ENCODE results near the gene NID2. TPM values are rescaled to one million over a fixed set of nuclear protein-coding genes. Genes with fewer than 3 reads are reported as not detected.
A peak's percentile ranks its signal among the peaks of the same experiment; 100 is the strongest.

NID2 gene, protein sequence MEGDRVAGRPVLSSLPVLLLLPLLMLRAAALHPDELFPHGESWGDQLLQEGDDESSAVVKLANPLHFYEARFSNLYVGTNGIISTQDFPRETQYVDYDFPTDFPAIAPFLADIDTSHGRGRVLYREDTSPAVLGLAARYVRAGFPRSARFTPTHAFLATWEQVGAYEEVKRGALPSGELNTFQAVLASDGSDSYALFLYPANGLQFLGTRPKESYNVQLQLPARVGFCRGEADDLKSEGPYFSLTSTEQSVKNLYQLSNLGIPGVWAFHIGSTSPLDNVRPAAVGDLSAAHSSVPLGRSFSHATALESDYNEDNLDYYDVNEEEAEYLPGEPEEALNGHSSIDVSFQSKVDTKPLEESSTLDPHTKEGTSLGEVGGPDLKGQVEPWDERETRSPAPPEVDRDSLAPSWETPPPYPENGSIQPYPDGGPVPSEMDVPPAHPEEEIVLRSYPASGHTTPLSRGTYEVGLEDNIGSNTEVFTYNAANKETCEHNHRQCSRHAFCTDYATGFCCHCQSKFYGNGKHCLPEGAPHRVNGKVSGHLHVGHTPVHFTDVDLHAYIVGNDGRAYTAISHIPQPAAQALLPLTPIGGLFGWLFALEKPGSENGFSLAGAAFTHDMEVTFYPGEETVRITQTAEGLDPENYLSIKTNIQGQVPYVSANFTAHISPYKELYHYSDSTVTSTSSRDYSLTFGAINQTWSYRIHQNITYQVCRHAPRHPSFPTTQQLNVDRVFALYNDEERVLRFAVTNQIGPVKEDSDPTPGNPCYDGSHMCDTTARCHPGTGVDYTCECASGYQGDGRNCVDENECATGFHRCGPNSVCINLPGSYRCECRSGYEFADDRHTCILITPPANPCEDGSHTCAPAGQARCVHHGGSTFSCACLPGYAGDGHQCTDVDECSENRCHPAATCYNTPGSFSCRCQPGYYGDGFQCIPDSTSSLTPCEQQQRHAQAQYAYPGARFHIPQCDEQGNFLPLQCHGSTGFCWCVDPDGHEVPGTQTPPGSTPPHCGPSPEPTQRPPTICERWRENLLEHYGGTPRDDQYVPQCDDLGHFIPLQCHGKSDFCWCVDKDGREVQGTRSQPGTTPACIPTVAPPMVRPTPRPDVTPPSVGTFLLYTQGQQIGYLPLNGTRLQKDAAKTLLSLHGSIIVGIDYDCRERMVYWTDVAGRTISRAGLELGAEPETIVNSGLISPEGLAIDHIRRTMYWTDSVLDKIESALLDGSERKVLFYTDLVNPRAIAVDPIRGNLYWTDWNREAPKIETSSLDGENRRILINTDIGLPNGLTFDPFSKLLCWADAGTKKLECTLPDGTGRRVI (N-terminal part only)
- 11.7 TPM for polyA plus RNA-seq (2012; ENCODE audit: insufficient read length, low read depth)

DNA sequence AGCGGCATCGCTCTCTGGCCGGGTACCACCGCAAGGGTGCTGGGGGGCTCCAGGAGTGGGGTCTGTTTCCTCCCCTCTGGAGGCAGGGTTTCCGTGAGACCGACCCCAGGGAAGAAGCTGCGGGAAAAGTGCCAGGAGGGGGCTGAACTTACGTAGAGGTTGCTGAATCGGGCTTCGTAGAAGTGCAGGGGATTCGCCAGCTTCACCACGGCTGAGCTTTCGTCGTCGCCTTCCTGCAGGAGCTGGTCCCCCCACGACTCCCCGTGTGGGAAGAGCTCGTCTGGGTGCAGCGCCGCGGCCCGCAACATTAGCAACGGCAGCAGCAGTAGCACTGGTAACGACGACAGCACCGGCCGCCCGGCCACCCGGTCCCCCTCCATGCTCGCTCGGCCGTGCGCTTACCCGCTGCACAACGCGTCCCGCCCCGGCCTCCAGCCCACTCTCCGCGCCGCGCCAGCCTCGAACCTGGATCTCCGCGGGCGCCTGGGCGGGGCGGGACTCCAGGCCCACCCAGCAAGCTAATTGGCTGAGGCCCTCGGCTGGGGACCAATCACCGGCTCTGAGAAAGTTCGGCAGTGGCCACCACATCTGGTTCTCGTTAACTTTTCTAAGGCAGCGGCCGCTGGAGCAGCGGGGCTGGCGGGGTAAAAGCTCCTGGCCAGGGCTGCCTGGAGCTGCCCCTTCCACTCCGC is at the start of gene NID2:
Gene NID2, minus strand, starts transcription at position 445 of the 692 bp plus-strand sequence. Its CDS starts 65 bp downstream, at position 380.
- TF ChIP-seq POLR2AphosphoS5 (IDR thresholded peaks at IDR 0.05; ENCODE audit: low read depth, low read length) = 0 out of 2 replicates have a peak, but pooled peaks have one; percentile 21
- no peak for TF ChIP-seq FOXP2 (optimal IDR thresholded peaks at IDR 0.05; ENCODE audit: borderline replicate concordance, extremely low read depth, extremely low read length, insufficient read depth)
- peak; percentile 46; the same call in 1 of the 2 replicates for TF ChIP-seq TAF1 (IDR thresholded peaks at IDR 0.05; ENCODE audit: borderline replicate concordance, insufficient read depth, low read length)
- TF ChIP-seq, protein P1, sequence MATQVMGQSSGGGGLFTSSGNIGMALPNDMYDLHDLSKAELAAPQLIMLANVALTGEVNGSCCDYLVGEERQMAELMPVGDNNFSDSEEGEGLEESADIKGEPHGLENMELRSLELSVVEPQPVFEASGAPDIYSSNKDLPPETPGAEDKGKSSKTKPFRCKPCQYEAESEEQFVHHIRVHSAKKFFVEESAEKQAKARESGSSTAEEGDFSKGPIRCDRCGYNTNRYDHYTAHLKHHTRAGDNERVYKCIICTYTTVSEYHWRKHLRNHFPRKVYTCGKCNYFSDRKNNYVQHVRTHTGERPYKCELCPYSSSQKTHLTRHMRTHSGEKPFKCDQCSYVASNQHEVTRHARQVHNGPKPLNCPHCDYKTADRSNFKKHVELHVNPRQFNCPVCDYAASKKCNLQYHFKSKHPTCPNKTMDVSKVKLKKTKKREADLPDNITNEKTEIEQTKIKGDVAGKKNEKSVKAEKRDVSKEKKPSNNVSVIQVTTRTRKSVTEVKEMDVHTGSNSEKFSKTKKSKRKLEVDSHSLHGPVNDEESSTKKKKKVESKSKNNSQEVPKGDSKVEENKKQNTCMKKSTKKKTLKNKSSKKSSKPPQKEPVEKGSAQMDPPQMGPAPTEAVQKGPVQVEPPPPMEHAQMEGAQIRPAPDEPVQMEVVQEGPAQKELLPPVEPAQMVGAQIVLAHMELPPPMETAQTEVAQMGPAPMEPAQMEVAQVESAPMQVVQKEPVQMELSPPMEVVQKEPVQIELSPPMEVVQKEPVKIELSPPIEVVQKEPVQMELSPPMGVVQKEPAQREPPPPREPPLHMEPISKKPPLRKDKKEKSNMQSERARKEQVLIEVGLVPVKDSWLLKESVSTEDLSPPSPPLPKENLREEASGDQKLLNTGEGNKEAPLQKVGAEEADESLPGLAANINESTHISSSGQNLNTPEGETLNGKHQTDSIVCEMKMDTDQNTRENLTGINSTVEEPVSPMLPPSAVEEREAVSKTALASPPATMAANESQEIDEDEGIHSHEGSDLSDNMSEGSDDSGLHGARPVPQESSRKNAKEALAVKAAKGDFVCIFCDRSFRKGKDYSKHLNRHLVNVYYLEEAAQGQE (IDR thresholded peaks at IDR 0.05; ENCODE audit: insufficient read depth in 1 of 2, low read depth in 2 of 2, low read length in 2 of 2) = no peak
- TF ChIP-seq SIN3A (IDR thresholded peaks at IDR 0.05; ENCODE audit: borderline replicate concordance, insufficient read depth, low read length) = no peak

DNA sequence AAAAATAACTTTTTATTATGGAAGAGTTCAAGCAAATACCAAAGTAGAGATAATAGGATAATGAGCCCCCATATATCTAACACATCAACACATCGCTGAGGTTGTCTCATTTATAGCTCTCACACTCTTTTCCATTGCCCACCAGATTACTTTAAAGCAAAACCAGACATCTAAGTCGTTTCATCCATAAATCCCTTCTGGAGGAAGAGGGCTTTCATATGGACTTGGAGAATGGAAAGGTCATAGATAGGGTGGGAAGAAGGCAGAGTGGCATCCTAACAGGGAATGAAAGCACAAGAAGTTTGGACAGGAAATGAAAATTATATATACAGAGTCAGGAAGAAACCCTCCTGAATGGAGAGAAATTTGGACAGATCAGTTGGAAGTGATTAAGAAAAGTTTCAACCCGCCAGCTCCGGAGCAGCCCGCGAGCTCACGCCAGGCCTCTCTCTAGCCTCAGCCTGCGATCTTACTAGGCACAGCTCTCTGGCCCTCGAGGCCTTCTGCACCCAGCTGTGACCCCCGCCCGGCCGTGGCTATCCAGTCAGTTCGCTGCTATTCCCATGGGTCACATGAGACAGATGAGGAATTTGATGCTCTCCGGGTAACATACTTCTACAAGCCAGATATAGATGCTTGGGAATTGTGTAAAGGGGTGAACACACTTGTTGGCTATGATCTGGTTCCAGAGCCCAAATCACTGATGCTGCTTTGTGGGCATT is 48.4 kb upstream of the NID2 start:
- TF ChIP-seq POLR2AphosphoS5 (IDR thresholded peaks at IDR 0.05; ENCODE audit: low read depth, low read length) (no peak), TAF1 (IDR thresholded peaks at IDR 0.05; ENCODE audit: borderline replicate concordance, insufficient read depth, low read length) (no peak), SIN3A (IDR thresholded peaks at IDR 0.05; ENCODE audit: borderline replicate concordance, insufficient read depth, low read length) (no peak), FOXP2 (optimal IDR thresholded peaks at IDR 0.05; ENCODE audit: borderline replicate concordance, extremely low read depth, extremely low read length, insufficient read depth) (no peak)
- TF ChIP-seq, protein P1 (IDR thresholded peaks at IDR 0.05; ENCODE audit: insufficient read depth in 1 of 2, low read depth in 2 of 2, low read length in 2 of 2) = no peak

DNA sequence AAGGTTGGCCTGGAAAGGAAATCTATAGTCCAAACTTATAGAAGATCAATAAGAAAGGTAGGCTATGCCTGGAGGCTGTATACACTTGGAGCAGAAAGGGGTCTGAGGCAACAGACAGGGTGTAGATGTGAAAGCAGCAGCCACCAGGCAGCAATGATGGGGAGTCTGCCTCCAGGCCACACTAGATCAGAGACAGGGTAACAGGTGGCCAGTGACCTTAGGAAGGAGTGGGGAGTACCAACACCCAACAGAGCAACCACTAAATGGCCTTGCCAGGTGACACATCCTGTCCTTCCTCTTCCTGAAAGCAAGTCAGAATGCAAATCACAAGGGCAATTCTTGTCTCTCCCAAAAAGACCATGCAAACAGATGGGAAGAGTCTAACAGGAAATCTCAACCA is 46.4 kb upstream of the NID2 start:
- TF ChIP-seq FOXP2 (optimal IDR thresholded peaks at IDR 0.05; ENCODE audit: borderline replicate concordance, extremely low read depth, extremely low read length, insufficient read depth) (no peak), TAF1 (IDR thresholded peaks at IDR 0.05; ENCODE audit: borderline replicate concordance, insufficient read depth, low read length) (no peak), POLR2AphosphoS5 (IDR thresholded peaks at IDR 0.05; ENCODE audit: low read depth, low read length) (no peak), SIN3A (IDR thresholded peaks at IDR 0.05; ENCODE audit: borderline replicate concordance, insufficient read depth, low read length) (no peak)
- TF ChIP-seq, protein P1 (IDR thresholded peaks at IDR 0.05; ENCODE audit: insufficient read depth in 1 of 2, low read depth in 2 of 2, low read length in 2 of 2) = no peak

Data from PFSK-1 (cell line).